HG03103 (cell line): ENCODE measurements around the gene RNF26.

Experiments used
- ATAC-seq: cut with Tn5 transposase; IDR thresholded peaks from one replicate; pipeline ENCODE4 v1.9.1; 2021; ENCODE audit warnings: low read depth; ENCODE audit not compliant: unreplicated experiment

Gene RNF26

GRCh38 chr11:119368121-119369034, 34.1 kb downstream of the RNF26 start:
- ATAC-seq, result no peak

GRCh38 chr11:119369132-119369925, 35.0 kb downstream of the RNF26 start:
- no peak for ATAC-seq

DNA sequence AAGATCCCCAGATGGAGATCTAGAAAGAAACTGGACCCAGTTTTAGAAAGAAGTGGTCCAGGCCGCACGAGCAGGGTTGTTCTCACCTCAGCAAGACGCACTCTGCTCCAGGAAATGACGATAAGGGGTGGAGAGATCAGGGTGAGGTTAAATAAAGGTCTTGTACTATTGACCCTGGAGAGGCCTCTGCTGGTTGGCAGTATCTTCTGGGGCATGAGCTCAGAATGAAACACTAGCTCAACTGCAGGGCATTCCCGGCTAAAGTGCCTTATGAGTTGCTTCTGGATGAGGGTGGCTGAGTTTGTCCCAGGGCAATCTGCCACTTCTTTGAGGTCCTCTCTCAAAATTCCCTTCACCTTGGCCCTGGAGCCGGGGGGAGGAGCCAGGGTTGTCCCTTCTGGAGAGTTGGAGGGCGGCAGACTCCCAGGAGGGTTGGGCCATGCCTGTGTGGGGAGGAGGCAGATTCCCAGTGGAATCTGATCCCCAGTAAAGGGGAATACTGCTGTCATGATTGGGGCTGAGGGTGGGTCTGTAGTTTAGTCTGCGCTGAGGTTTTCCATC, 36.2 kb downstream of the RNF26 start:
- no peak for ATAC-seq

DNA sequence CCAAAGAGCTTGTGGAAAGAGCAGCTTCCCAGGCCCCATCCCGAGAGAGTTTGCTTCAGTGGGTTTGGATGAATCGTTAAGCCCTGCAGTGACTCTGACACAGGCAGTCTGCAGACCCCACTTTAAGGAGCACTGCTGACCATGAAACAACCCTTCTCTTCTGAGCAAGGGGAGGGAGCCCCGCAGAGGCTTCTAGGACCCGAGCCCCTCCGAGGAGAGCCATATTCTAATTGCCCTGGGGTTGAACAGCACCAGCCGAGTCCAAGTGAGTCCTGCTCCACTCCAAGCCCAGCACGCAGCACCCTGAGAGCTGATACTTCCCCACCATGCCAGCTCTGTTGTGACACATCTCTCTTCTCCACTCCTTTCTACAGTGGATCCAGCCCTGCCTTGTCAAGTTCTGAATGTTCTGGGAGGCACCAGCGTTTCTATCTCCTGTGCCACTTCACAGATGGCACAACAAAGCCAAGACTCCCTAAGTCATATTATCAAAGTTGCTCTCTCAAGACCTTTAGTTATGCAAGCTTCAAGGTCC, 36.8 kb downstream of the RNF26 start:
- no peak for ATAC-seq

DNA sequence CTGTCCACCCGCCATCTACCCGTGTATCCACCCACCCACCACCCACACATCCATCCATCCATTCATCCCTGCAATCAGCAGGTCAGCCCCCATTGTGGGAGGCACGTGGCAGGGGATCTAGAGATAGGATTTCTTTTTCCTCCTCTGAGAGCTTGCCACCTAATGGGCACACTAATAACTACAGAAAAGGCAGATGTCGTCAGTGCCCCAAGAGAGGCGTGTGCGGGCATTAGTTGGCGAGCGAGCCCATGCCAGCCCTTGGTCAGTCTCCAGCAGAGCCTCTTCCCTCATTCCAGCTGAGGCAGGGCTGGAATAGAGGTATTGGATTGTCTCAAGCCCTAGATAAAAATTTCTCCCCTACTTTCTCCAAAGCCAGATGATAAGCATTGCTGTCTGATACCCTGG, 37.5 kb downstream of the RNF26 start:
- ATAC-seq, result no peak

GRCh38 chr11:119372260-119373058, 38.1 kb downstream of the RNF26 start:
- no peak for ATAC-seq

DNA sequence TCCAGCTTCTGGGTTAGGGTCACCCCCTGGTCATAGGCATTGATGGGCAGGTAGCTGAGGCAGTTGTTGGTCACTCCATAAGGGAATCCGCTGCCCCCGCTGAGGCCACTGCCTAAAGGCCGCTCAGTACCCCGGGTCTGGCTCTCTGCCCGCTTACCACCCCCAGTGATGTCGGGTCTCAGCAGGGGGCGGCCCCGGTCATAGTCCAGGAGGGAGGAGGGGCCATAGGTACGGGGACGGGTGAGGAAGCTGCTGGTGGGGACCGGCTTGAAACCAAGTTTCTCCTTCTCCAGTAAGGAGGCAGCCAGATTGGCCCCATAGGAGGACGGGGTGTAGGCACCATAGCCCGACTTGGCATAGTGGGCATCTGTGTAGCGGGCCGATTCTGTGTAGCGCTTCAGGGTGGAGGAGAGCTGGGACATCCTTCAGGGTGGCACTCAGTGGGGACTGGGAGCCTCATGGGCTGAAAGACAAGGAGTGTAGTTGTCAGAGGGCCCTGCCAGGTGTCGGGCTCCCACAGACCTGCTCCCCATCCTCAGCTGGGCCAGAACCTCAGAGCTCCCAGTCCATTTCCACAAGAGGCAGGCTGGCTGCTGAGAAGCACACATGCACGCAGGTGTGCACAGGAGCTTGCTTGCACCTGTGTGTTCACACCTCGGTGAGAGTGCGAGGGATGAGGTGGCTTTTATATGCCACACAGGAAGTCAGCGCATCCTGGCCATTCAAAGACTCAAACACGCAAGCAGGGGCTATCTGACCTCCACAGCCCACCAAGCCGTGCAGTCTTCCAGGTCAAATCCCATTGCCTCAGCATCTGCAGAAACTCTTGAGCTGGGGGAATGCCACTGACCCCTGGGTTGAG, 39.0 kb downstream of the RNF26 start:
- ATAC-seq, result no peak

- no peak for ATAC-seq
Measured at GRCh38 chr11:119373921-119374631, 39.7 kb downstream of the RNF26 start.

DNA sequence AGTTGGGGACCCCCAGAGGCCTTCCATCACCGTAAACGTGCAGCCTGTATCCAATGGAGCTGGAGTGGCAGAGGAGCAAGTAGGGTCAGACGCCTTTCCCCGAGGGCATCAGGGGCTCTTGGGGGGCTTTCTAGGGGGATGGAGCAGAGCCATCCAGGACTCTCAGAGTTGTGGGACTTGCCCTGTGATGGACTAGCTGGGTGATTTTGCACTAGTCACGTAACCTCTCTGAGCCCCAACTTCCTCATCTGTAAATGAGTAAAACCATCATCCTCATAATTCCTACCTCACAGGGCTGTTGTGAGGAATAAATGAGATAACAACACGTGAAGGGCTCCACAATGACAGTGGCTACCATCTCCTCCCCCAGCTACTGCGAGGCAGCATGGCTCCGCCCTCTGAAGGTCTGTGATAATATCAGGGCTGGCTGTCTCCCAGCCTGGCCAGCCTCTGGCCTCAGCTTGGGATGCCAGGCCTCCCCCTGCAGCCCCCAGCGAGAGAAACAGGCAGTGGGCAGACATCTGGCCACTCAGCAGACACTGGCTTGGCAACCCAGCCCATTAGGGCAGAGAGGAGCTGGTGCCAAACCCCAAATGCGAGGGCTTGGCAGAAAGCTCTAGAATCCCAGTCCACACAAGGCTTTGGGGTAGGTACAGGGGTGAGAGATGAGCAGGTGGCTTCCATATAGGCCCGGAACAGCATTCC, 40.5 kb downstream of the RNF26 start:
- ATAC-seq, result no peak

DNA sequence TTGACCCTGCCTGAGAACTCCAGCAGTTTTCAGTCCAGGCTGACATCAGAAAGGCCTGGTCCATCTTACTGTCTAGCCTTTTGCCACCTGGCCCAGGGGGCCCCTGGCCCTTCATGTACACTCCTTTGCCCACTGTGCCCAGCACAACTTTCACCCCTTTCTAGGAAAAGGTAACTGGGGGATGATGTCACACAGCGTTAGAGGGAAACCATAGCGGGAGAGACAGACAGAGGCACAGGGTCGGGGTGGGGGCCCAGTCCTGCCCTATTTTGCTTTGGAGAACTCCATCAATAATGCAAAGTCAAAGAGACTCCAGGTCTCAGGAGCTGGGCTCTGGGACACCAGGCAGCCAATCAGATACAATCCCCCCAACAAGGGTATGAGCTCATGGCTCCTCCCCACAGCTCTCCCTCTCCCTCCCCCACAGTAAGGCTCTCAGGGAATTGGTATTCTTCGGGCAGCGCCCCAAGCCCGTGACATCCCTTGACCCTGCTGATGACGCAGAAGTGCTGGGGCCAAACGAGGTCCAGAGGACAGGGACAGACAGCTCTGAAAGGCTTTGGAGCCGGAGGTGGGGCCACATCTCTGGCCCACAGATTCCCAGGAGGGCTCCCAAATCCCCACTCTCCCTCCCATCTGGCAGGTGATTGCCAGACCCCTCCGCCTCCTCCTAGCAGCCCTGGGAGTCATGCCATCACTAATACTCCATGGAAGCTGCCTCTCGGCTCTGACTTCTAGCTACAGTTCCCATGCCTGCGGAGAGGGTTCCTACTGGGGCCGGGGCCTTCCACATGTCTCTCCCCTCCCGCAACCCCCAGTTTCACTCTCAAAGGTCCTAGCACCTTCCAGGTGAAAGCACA, 41.2 kb downstream of the RNF26 start:
- no peak for ATAC-seq

DNA sequence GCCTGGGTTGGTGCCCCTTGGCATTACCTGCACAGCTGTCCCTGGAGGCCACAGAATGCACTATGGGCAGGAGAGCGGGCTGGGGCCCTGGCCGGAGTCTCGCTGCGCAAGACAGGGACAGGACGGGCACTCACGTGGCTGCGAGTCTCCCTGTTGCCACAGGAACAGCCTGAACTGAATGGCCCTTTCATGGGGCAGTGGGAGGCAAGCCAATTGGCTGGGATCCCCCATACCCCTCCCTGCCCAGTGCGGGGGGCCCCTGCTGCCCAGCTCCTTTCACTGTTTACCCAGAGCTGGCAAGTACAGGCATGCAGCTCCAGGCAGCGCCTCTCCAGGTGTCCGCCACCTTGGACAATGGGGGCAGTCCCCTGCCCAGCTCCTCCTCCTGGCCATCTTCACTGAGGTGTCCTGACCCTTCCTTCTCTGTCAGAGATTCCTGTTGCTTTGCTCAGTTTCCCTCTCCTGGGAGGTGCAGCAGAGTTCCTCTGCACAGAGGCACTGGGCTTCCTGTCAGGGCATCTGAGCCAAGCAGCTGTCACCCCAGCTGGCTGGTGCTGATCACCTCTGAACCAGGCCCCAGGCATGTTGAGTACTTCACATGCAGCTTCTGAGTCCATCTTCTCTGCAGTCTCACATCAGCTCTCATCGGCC, 42.0 kb downstream of the RNF26 start:
- ATAC-seq, result no peak

GRCh38 chr11:119377112-119377901, 43.0 kb downstream of the RNF26 start:
- no peak for ATAC-seq

GRCh38 chr11:119377961-119378667, 43.8 kb downstream of the RNF26 start:
- no peak for ATAC-seq

DNA sequence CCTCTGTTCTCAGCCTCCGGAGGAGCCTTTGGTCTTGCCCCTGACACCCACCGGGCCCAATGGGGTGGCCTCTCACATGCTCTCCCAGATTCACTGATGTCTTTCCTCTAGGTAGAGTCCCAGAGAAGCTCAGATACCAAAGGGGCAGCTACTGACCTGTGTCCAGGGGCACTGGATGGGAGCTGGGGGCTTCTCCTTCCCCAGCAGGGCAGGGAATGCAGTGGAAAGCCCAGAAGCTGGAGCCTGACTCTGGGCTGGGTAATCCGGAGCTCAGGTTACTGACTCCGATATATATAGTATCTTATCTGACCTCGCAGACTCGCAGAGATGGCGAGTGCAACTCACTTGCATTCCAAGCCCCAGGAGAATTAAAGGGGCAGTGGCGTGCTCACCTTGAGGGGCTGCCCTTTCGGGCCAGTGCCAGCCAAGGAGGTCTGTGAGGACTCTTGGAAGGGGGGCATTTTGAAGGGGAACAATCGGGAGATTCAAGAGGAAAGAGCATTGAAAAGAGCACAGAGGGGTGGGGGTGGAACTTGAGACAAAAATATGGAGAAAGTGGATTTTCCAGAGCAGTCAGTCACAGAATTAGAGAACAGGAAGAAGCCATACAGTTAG, 44.6 kb downstream of the RNF26 start:
- no peak for ATAC-seq
